IMR-90 (cell line): ENCODE measurements around the gene PITPNM3. TPM values are rescaled to one million over a fixed set of nuclear protein-coding genes. Genes with fewer than 3 reads are reported as not detected.

Source experiments
- ATAC-seq: fragments of 200-7000 bp; cut with Tn5 transposase; 2 replicates; pipeline ENCODE4 v1.9.1; 2020; ENCODE audit warnings: low read depth, mild to moderate bottlenecking, moderate library complexity
- Bru-seq: library from RNA; stranded (reverse); fragments of 400-500 nt; gene quantifications from one replicate; lab custom pipeline; 2021; lab: Mats Ljungman, UMichigan
- BruChase-seq, 2 experiments: library from RNA; stranded (reverse); fragments of 400-500 nt; gene quantifications; one replicate each; lab custom pipeline; 2021; lab: Mats Ljungman, UMichigan
- BruUV-seq: library from RNA; stranded (reverse); fragments of 400-500 nt; replicated peaks from 2 replicates; lab custom pipeline; 2021; lab: Mats Ljungman, UMichigan
- CTCF ChIA-PET: fragments of 300-600 bp; formaldehyde crosslinking; extraction: SDS; loops from one replicate; lab custom pipeline; 2021; ENCODE audit warnings: antibody characterized with exemption; lab: Yijun Ruan, JAX
- POLR2A ChIA-PET: fragments of 300-600 bp; sonication (Branson Sonifier 250); formaldehyde crosslinking; loops from one replicate; lab custom pipeline; 2022; ENCODE audit warnings: antibody characterized with exemption; ENCODE audit not compliant: unreplicated experiment; lab: Charles Lee
- DNase-seq: peaks from one replicate; pipeline ENCODE4 v3.0.0; 2013
- H2AFZ ChIP-seq: replicated peaks from 2 replicates; pipeline ENCODE3; 2013; ENCODE audit warnings: low read length, mild to moderate bottlenecking; ENCODE audit not compliant: poor library complexity
- H2AK5ac ChIP-seq: 2 replicates; pipeline ENCODE4 v1.6.1; 2013; ENCODE audit warnings: low read depth, low read length, inconsistent platforms
- H2AK9ac ChIP-seq: replicated peaks from 2 replicates; pipeline ENCODE3; 2013; ENCODE audit warnings: mild to moderate bottlenecking, low read depth, low read length, moderate library complexity; ENCODE audit not compliant: poor library complexity
- H2BK120ac ChIP-seq: 2 replicates; pipeline ENCODE4 v1.6.1; 2013; ENCODE audit warnings: low read depth, low read length, inconsistent platforms
- H2BK15ac ChIP-seq: 3 replicates; pipeline ENCODE4 v1.6.1; 2013; ENCODE audit warnings: low read depth, low read length, inconsistent platforms
- H2BK20ac ChIP-seq: 2 replicates; pipeline ENCODE4 v1.6.1; 2013; ENCODE audit warnings: low read depth, mild to moderate bottlenecking, inconsistent platforms, low read length, moderate library complexity
- H2BK5ac ChIP-seq: 2 replicates; pipeline ENCODE4 v1.6.1; 2013; ENCODE audit warnings: mild to moderate bottlenecking, low read depth, low read length, inconsistent platforms; ENCODE audit not compliant: poor library complexity, severe bottlenecking
- H3K14ac ChIP-seq: replicated peaks from 2 replicates; pipeline ENCODE4 v1.6.1; 2013; ENCODE audit warnings: low read depth, low read length, inconsistent platforms
- H3K18ac ChIP-seq: 2 replicates; pipeline ENCODE4 v1.6.1; 2013; ENCODE audit warnings: low read depth, low read length, control low read depth
- H3K23ac ChIP-seq: 2 replicates; pipeline ENCODE4 v1.6.1; 2013; ENCODE audit warnings: low read depth, low read length, inconsistent platforms
- H3K27ac ChIP-seq: 2 replicates; pipeline ENCODE4 v1.5.1; 2013; ENCODE audit warnings: mild to moderate bottlenecking, control low read depth, low read length; ENCODE audit not compliant: insufficient read depth
- H3K27me3 ChIP-seq: 2 replicates; pipeline ENCODE4 v1.6.1; 2013; ENCODE audit warnings: low read length; ENCODE audit not compliant: control insufficient read depth, insufficient read depth
- H3K36me3 ChIP-seq: 2 replicates; pipeline ENCODE4 v1.6.1; 2013; ENCODE audit warnings: low read length, mixed read lengths; ENCODE audit not compliant: control insufficient read depth, insufficient read depth
- H3K4ac ChIP-seq: 2 replicates; pipeline ENCODE4 v1.6.1; 2013; ENCODE audit warnings: low read depth, low read length, inconsistent platforms
- H3K4me1 ChIP-seq: 2 replicates; pipeline ENCODE4 v1.6.1; 2013; ENCODE audit warnings: low read length, mixed read lengths; ENCODE audit not compliant: control insufficient read depth, insufficient read depth
- H3K4me2 ChIP-seq: 2 replicates; pipeline ENCODE4 v1.6.1; 2013; ENCODE audit warnings: low read depth, mild to moderate bottlenecking, control low read depth, low read length, moderate library complexity
- H3K4me3 ChIP-seq: 2 replicates; pipeline ENCODE4 v1.5.1; 2013; ENCODE audit warnings: low read depth, mild to moderate bottlenecking, control low read depth, low read length, moderate library complexity; ENCODE audit not compliant: insufficient read depth
- H3K56ac ChIP-seq: 2 replicates; pipeline ENCODE4 v1.6.1; 2013; ENCODE audit warnings: low read length, inconsistent platforms; ENCODE audit not compliant: insufficient read depth; ENCODE audit errors: extremely low read depth
- H3K79me1 ChIP-seq, 2 experiments: 2 replicates each; pipeline ENCODE4 v1.6.1; 2013; ENCODE audit warnings: low read length in 2 of 2, inconsistent platforms in 1 of 2, low read depth in 1 of 2
- H3K9ac ChIP-seq: 2 replicates; pipeline ENCODE4 v1.6.1; 2013; ENCODE audit warnings: low read depth, low read length, control low read depth
- H3K9me1 ChIP-seq: 2 replicates; pipeline ENCODE4 v1.6.1; 2013; ENCODE audit warnings: low read length, inconsistent platforms; ENCODE audit not compliant: insufficient read depth
- H3K9me3 ChIP-seq: 2 replicates; pipeline ENCODE4 v1.6.1; 2013; ENCODE audit warnings: low read length; ENCODE audit not compliant: control insufficient read depth, insufficient read depth
- H4K20me1 ChIP-seq: 2 replicates; pipeline ENCODE4 v1.6.1; 2013; ENCODE audit warnings: low read length, inconsistent platforms; ENCODE audit not compliant: insufficient read depth
- H4K5ac ChIP-seq: 2 replicates; pipeline ENCODE4 v1.6.1; 2013; ENCODE audit warnings: mild to moderate bottlenecking, low read depth, low read length, control low read depth
- H4K8ac ChIP-seq, 2 experiments: 2 replicates each; pipeline ENCODE4 v1.6.1; 2013; ENCODE audit warnings: low read depth in 2 of 2, low read length in 2 of 2, control low read depth in 1 of 2, inconsistent platforms in 1 of 2
- H4K91ac ChIP-seq: 2 replicates; pipeline ENCODE4 v1.6.1; 2013; ENCODE audit warnings: low read depth, low read length, inconsistent platforms; ENCODE audit not compliant: insufficient read depth
- CEBPB ChIP-seq: IDR thresholded peaks from 2 replicates; pipeline ENCODE4 v1.6.1; 2012; ENCODE audit warnings: low read depth, low read length, improper control_type of control experiment
- FOS ChIP-seq: fragments of 150-350 bp; IDR thresholded peaks from 2 replicates; pipeline ENCODE4 v1.6.1; 2016; ENCODE audit warnings: low read depth, low read length
- MAZ ChIP-seq: IDR thresholded peaks from 2 replicates; pipeline ENCODE4 v1.6.1; 2012; ENCODE audit warnings: low read depth, mild to moderate bottlenecking, low read length, improper control_type of control experiment, moderate library complexity, borderline replicate concordance
- NFE2L2 ChIP-seq: fragments of 150-350 bp; IDR thresholded peaks from 2 replicates; pipeline ENCODE4 v1.6.1; 2016; ENCODE audit warnings: low read depth, mild to moderate bottlenecking, low read length
- SMC3 ChIP-seq: fragments of 150-350 bp; IDR thresholded peaks from 2 replicates; pipeline ENCODE4 v1.6.1; 2016; ENCODE audit warnings: low read depth, mild to moderate bottlenecking, antibody characterized with exemption, low read length, moderate library complexity
- USF2 ChIP-seq: fragments of 150-350 bp; IDR thresholded peaks from 2 replicates; pipeline ENCODE4 v1.6.1; 2017; ENCODE audit warnings: mild to moderate bottlenecking, antibody characterized with exemption, low read length, low read depth
- WGBS, 2 experiments: methylation state at CpG; one replicate each; pipeline versions ENCODE4 v1.1.5 to v1.1.7; 2013; ENCODE audit warnings: missing lambda C conversion rate in 2 of 2; ENCODE audit not compliant: insufficient read length in 1 of 2; ENCODE audit errors: extremely low coverage in 2 of 2; 5-methylcytosine and 5-hydroxymethylcytosine counted together
- dilution Hi-C: fragments of 300-500 bp; cut with HindIII; formaldehyde crosslinking; loops from one replicate; pipeline ENCODE4 v1.14.3; 2018; ENCODE audit warnings: low sequenced_read_pairs; ENCODE audit not compliant: unreplicated experiment
- in situ Hi-C: fragments of 300-500 bp; cut with MboI; formaldehyde crosslinking; loops from 3 replicates; pipeline ENCODE4 v1.14.3; 2019; ENCODE audit warnings: low sequenced_read_pairs, inconsistent platforms, mixed read lengths
- intact Hi-C: fragments of 100-400 bp; cut with micrococcal nuclease; formaldehyde crosslinking; loops from 2 replicates; pipeline ENCODE4 v1.10.0; 2022
- long read RNA-seq: library from polyadenylated mRNA; unstranded; transcript quantifications from one replicate; pipeline ENCODE4 v2.0.0, GENCODE V29; 2021; ENCODE audit not compliant: unreplicated experiment
- polyA plus RNA-seq, 3 experiments: library from polyadenylated mRNA; depleted of rRNA; stranded (reverse); fragments of >200 nt; gene quantifications; 2 replicates each; pipeline ENCODE4 v1.2.3, GENCODE V29; 2012; ENCODE audit warnings: low replicate concordance in 1 of 3
- total RNA-seq: library from RNA; depleted of rRNA; stranded (reverse); fragments of >200 nt; gene quantifications from 2 replicates; pipeline ENCODE4 v1.2.3, GENCODE V29; 2012; rRNA removed

The PITPNM3 gene
- total RNA-seq (0.54 and 0.56 TPM in 2 replicates), polyA plus RNA-seq (2012; rRNA removed) (1.7 and 2.0 TPM in 2 replicates), Bru-seq, nascent RNA (percentile 43 among the genes with signal in this experiment), BruChase-seq, experiment 1, labeled RNA remaining after a 6-hour chase (percentile 35 among the genes with signal in this experiment), BruChase-seq, experiment 2, labeled RNA remaining after a 2-hour chase (percentile 43 among the genes with signal in this experiment)
- 0.64 and 1.1 TPM in 2 replicates for polyA plus RNA-seq (2012; cell fraction: cytosol; rRNA removed)
- polyA plus RNA-seq (2012; cell fraction: nucleus; rRNA removed; ENCODE audit: low replicate concordance): 2.9 and 5.2 TPM in 2 replicates
- long read RNA-seq, partial matches to known transcripts: 1 of 6 reads
- long read RNA-seq, other reads (novel, unspliced or antisense): 5 of 6 reads

GRCh38 chr17:6556121-6557039 lies at the start of gene PITPNM3:
Gene PITPNM3, minus strand, starts transcription at chr17:6556555. Its CDS starts 149 bp downstream, at chr17:6556406.
- Histone ChIP-seq H3K9ac (peak within 1 kb of the TSS; percentile 29; the same call in 1 of the 2 replicates), H3K4me1 (peaks cover 5% of the 10 kb centered on the region; the same call in 1 of the 2 replicates), H3K23ac (peak within 1 kb of the TSS; percentile 45), H2AFZ (peak within 1 kb of the TSS; percentile 74), H2BK5ac (no peak within 1 kb of the TSS), H2BK15ac (no peak within 1 kb of the TSS), H2AK9ac (no peak within 1 kb of the TSS), H2BK120ac (no peak within 1 kb of the TSS), H3K4ac (0 out of 2 replicates have a peak within 1 kb of the TSS, but pooled peaks have one; percentile 5), H3K18ac (no peak within 1 kb of the TSS), H2AK5ac (no peak within 1 kb of the TSS), H4K20me1 (0 out of 2 replicates have a peak, but pooled peaks cover 4% of the 10 kb centered on the region), H3K9me1 (no peaks in the 10 kb centered on the region; the same call in 1 of the 2 replicates), H4K5ac (no peak within 1 kb of the TSS), H3K14ac (no peak within 1 kb of the TSS), H2BK20ac (no peak within 1 kb of the TSS), H3K27ac (no peak within 1 kb of the TSS), H3K4me2 (peak within 1 kb of the TSS; percentile 82), H3K4me3 (peak within 1 kb of the TSS; percentile 56), H3K9me3 (no peaks in the 10 kb centered on the region), H3K79me1 (no peaks in the 10 kb centered on the region), H3K36me3 (no peaks in the 10 kb centered on the region), H3K56ac (no peak within 1 kb of the TSS), H4K91ac (no peak within 1 kb of the TSS), H3K27me3 (peaks cover 33% of the 10 kb centered on the region), H4K8ac (no peak within 1 kb of the TSS)
- no peak for DNase-seq
- intact Hi-C loops (loop anchor here (5.0 kb wide), 1 partner anchor 84 kb away; no protein-coding TSS in a partner anchor), dilution Hi-C loops (no loop called here), in situ Hi-C loops (no loop called here)
- ATAC-seq: peak; percentile 38
- WGBS, 2 experiments: 5% methylated on average over 47 of the region's 122 CpGs; no CpG with 5 or more reads in 1 of the 2 experiments
- ChIA-PET CTCF (no interaction called here), POLR2A (no interaction called here)
- no TSS peak for BruUV-seq
- TF ChIP-seq FOS: no peak
- TF ChIP-seq SMC3: no peak
- no peak for TF ChIP-seq USF2
- no peak for TF ChIP-seq MAZ
- no peak for TF ChIP-seq NFE2L2
- no peak for TF ChIP-seq CEBPB
